Mesenchymal stem cell (in vitro differentiated cells and primary cell): ENCODE measurements around the gene MCCD1.

ENCODE experiments used
- DNase-seq: peaks from one replicate; pipeline ENCODE4 v3.0.0-alpha.2; 2013
- H2AFZ ChIP-seq: one replicate; pipeline ENCODE4 v1.6.1; 2013; ENCODE audit warnings: low read depth, mild to moderate bottlenecking, control low read depth, inconsistent platforms, low read length, moderate library complexity
- H2AK5ac ChIP-seq: 2 replicates; pipeline ENCODE4 v1.6.1; 2013; ENCODE audit warnings: low read length, moderate library complexity, mild to moderate bottlenecking, inconsistent platforms; ENCODE audit not compliant: severe bottlenecking
- H2BK120ac ChIP-seq: one replicate; pipeline ENCODE4 v1.6.1; 2013; ENCODE audit warnings: low read depth, mild to moderate bottlenecking, inconsistent platforms, low read length, moderate library complexity
- H2BK12ac ChIP-seq, 2 experiments: one replicate each; pipeline ENCODE4 v1.6.1; 2013; ENCODE audit warnings: inconsistent platforms in 2 of 2, low read length in 2 of 2, mild to moderate bottlenecking in 2 of 2, moderate library complexity in 2 of 2, control low read depth in 1 of 2
- H2BK15ac ChIP-seq: one replicate; pipeline ENCODE4 v1.6.1; 2013; ENCODE audit warnings: mild to moderate bottlenecking, low read depth, inconsistent platforms; ENCODE audit not compliant: poor library complexity, severe bottlenecking
- H2BK5ac ChIP-seq: 2 replicates; pipeline ENCODE4 v1.6.1; 2013; ENCODE audit warnings: low read depth, mild to moderate bottlenecking, low read length, control low read depth, inconsistent platforms; ENCODE audit not compliant: poor library complexity, severe bottlenecking
- H3K14ac ChIP-seq, 2 experiments: one replicate each; pipeline ENCODE4 v1.6.1; 2013; ENCODE audit warnings: inconsistent platforms in 2 of 2, low read length in 2 of 2, control low read depth in 1 of 2, mild to moderate bottlenecking in 1 of 2, moderate library complexity in 1 of 2
- H3K18ac ChIP-seq, 2 experiments: one replicate each; pipeline ENCODE4 v1.6.1; 2013; ENCODE audit warnings: inconsistent platforms in 2 of 2, low read length in 2 of 2, control low read depth in 1 of 2, low read depth in 1 of 2, mild to moderate bottlenecking in 1 of 2
- H3K23ac ChIP-seq, 2 experiments: one replicate each; pipeline ENCODE4 v1.6.1; 2013; ENCODE audit warnings: inconsistent platforms in 2 of 2, low read length in 2 of 2, mild to moderate bottlenecking in 2 of 2, moderate library complexity in 2 of 2, control low read depth in 1 of 2
- H3K27ac ChIP-seq: 2 replicates; pipeline ENCODE4 v1.5.1; 2013; ENCODE audit warnings: mild to moderate bottlenecking, moderate library complexity, low read length, control low read depth, inconsistent platforms; ENCODE audit not compliant: poor library complexity, severe bottlenecking
- H3K27me3 ChIP-seq, 2 experiments: 2 replicates each; pipeline versions ENCODE4 v1.6.1 to v1.7.0; 2013; ENCODE audit warnings: low read length in 2 of 2, mild to moderate bottlenecking in 2 of 2, moderate library complexity in 2 of 2, control low read depth in 1 of 2, inconsistent platforms in 1 of 2; ENCODE audit not compliant: control insufficient read depth in 1 of 2, insufficient read depth in 1 of 2
- H3K36me3 ChIP-seq, 2 experiments: 2 replicates each; pipeline versions ENCODE4 v1.6.1 to v1.7.0; 2013; ENCODE audit warnings: low read length in 2 of 2, control low read depth in 1 of 2, inconsistent platforms in 1 of 2, low read depth in 1 of 2, mild to moderate bottlenecking in 1 of 2; ENCODE audit not compliant: insufficient read depth in 2 of 2, control insufficient read depth in 1 of 2
- H3K4ac ChIP-seq, 2 experiments: one replicate each; pipeline ENCODE4 v1.6.1; 2013; ENCODE audit warnings: inconsistent platforms in 2 of 2, low read length in 2 of 2, mild to moderate bottlenecking in 2 of 2, moderate library complexity in 2 of 2, control low read depth in 1 of 2, low read depth in 1 of 2
- H3K4me1 ChIP-seq: 2 replicates; pipeline ENCODE4 v1.6.1; 2013; ENCODE audit warnings: low read depth, low read length, control low read depth; ENCODE audit not compliant: control insufficient read depth, insufficient read depth
- H3K4me2 ChIP-seq: 2 replicates; pipeline ENCODE4 v1.6.1; 2013; ENCODE audit warnings: low read length, mild to moderate bottlenecking, inconsistent platforms; ENCODE audit not compliant: poor library complexity, severe bottlenecking
- H3K4me3 ChIP-seq, 2 experiments: 2 replicates each; pipeline versions ENCODE4 v1.5.1 to v1.7.0; 2013; ENCODE audit warnings: low read length in 2 of 2, mild to moderate bottlenecking in 2 of 2, control low read depth in 1 of 2, low read depth in 1 of 2; ENCODE audit not compliant: insufficient read depth in 1 of 2
- H3K79me1 ChIP-seq: replicated peaks from 2 replicates; pipeline ENCODE4 v1.6.1; 2013; ENCODE audit warnings: mild to moderate bottlenecking, control low read depth, low read length, inconsistent platforms; ENCODE audit not compliant: poor library complexity, severe bottlenecking
- H3K9ac ChIP-seq: 2 replicates; pipeline ENCODE4 v1.7.0; 2013; ENCODE audit warnings: mild to moderate bottlenecking, low read length, moderate library complexity
- H3K9me3 ChIP-seq: 2 replicates; pipeline ENCODE4 v1.7.0; 2013; ENCODE audit warnings: mild to moderate bottlenecking, low read length; ENCODE audit not compliant: control insufficient read depth
- H4K8ac ChIP-seq: one replicate; pipeline ENCODE4 v1.6.1; 2013; ENCODE audit warnings: inconsistent platforms, mild to moderate bottlenecking, low read length, moderate library complexity
- H4K91ac ChIP-seq: one replicate; pipeline ENCODE4 v1.6.1; 2013; ENCODE audit warnings: mild to moderate bottlenecking, low read length, inconsistent platforms
- WGBS: methylation state at CpG from one replicate; pipeline ENCODE4 v1.1.7; 2013; ENCODE audit warnings: mixed read lengths; 5-methylcytosine and 5-hydroxymethylcytosine counted together

The MCCD1 gene

DNA sequence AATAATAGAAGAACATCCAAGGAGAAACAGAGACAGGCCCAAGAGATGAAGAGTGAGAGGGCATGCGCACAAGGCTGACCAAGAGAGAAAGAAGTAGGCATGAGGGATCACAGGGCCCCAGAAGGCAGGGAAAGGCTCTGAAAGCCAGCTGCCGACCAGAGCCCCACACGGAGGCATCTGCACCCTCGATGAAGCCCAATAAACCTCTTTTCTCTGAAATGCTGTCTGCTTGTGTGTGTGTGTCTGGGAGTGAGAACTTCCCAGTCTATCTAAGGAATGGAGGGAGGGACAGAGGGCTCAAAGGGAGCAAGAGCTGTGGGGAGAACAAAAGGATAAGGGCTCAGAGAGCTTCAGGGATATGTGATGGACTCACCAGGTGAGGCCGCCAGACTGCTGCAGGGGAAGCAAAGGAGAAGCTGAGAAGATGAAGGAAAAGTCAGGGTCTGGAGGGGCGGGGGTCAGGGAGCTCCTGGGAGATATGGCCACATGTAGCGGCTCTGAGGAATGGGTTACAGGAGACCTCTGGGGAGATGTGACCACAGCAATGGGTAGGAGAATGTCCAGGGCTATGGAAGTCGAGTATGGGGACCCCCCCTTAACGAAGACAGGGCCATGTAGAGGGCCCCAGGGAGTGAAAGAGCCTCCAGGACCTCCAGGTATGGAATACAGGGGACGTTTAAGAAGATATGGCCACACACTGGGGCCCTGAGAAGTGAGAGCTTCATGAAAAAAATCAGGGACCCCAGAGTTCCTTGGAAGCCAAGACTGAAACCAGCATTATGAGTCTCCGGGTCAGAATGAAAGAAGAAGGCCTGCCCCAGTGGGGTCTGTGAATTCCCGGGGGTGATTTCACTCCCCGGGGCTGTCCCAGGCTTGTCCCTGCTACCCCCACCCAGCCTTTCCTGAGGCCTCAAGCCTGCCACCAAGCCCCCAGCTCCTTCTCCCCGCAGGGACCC lies 45.6 kb downstream of the MCCD1 start:
- H3K4ac ChIP-seq = no peak overlapping the region
- H3K4me3 ChIP-seq = no peak overlapping the region
- no peak overlapping the region for H2AFZ ChIP-seq
- no peak overlapping the region for H3K18ac ChIP-seq
- H2BK5ac ChIP-seq = no peak overlapping the region
- peaks cover 0 to 10% of the 10 kb centered on the region in 2 experiments for H3K27me3 ChIP-seq
- no peak overlapping the region for H3K4me2 ChIP-seq
- no peaks in the 10 kb centered on the region for H3K79me1 ChIP-seq
- no peak overlapping the region for H2BK120ac ChIP-seq
- H3K9ac ChIP-seq = no peak overlapping the region
- H3K23ac ChIP-seq = no peak overlapping the region
- H2BK12ac ChIP-seq = no peak overlapping the region
- no peak for DNase-seq
- peaks cover 5% of the 10 kb centered on the region for H3K4me1 ChIP-seq
- H3K27ac ChIP-seq = no peak overlapping the region
- H4K8ac ChIP-seq = no peak overlapping the region
- H4K91ac ChIP-seq = no peak overlapping the region
- H3K9me3 ChIP-seq = no peaks in the 10 kb centered on the region
- no peak overlapping the region for H2AK5ac ChIP-seq
- no peak overlapping the region for H2BK15ac ChIP-seq
- WGBS = 91% methylated on average over 14 of the region's 14 CpGs
- no peak overlapping the region for H3K14ac ChIP-seq
- no peaks in the 10 kb centered on the region for H3K36me3 ChIP-seq

DNA sequence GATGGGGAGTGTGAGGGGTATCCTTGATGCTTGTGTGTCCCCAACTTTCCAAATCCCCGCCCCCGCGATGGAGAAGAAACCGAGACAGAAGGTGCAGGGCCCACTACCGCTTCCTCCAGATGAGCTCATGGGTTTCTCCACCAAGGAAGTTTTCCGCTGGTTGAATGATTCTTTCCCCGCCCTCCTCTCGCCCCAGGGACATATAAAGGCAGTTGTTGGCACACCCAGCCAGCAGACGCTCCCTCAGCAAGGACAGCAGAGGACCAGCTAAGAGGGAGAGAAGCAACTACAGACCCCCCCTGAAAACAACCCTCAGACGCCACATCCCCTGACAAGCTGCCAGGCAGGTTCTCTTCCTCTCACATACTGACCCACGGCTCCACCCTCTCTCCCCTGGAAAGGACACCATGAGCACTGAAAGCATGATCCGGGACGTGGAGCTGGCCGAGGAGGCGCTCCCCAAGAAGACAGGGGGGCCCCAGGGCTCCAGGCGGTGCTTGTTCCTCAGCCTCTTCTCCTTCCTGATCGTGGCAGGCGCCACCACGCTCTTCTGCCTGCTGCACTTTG lies 46.7 kb downstream of the MCCD1 start, which contains the start of gene TNF:
TSS of gene TNF (plus strand) at position 231 of the 567 bp plus-strand sequence. CDS start at position 408, 177 bp downstream.
- Histone ChIP-seq H3K79me1 (no peaks in the 10 kb centered on the region), H3K9me3 (no peaks in the 10 kb centered on the region), H3K27me3 (peaks cover 0 to 10% of the 10 kb centered on the region in 2 experiments), H2AFZ (no peak within 1 kb of the TSS), H2AK5ac (no peak within 1 kb of the TSS), H3K4me2 (no peak within 1 kb of the TSS), H4K91ac (peak within 1 kb of the TSS; percentile 11), H3K27ac (no peak within 1 kb of the TSS), H3K14ac (no peak within 1 kb of the TSS), H2BK5ac (no peak within 1 kb of the TSS), H3K4me3 (peak within 1 kb of the TSS in 1 of 2 experiments; percentile 71), H3K36me3 (no peaks in the 10 kb centered on the region), H2BK12ac (no peak within 1 kb of the TSS), H3K9ac (peak within 1 kb of the TSS; percentile 61), H2BK120ac (no peak within 1 kb of the TSS), H3K18ac (no peak within 1 kb of the TSS), H2BK15ac (no peak within 1 kb of the TSS), H3K4ac (no peak within 1 kb of the TSS), H4K8ac (no peak within 1 kb of the TSS), H3K23ac (no peak within 1 kb of the TSS), H3K4me1 (peaks cover 5% of the 10 kb centered on the region)
- no peak for DNase-seq
- 94% methylated on average over 17 of the region's 19 CpGs for WGBS

DNA sequence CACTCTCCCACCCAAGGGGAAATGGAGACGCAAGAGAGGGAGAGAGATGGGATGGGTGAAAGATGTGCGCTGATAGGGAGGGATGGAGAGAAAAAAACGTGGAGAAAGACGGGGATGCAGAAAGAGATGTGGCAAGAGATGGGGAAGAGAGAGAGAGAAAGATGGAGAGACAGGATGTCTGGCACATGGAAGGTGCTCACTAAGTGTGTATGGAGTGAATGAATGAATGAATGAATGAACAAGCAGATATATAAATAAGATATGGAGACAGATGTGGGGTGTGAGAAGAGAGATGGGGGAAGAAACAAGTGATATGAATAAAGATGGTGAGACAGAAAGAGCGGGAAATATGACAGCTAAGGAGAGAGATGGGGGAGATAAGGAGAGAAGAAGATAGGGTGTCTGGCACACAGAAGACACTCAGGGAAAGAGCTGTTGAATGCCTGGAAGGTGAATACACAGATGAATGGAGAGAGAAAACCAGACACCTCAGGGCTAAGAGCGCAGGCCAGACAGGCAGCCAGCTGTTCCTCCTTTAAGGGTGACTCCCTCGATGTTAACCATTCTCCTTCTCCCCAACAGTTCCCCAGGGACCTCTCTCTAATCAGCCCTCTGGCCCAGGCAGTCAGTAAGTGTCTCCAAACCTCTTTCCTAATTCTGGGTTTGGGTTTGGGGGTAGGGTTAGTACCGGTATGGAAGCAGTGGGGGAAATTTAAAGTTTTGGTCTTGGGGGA lies 47.4 kb downstream of the MCCD1 start:
- Histone ChIP-seq H3K18ac (no peak overlapping the region), H3K27me3 (peaks cover 0 to 10% of the 10 kb centered on the region in 2 experiments), H2BK12ac (no peak overlapping the region), H3K9me3 (no peaks in the 10 kb centered on the region), H3K79me1 (peaks cover 2% of the 10 kb centered on the region), H2AK5ac (no peak overlapping the region), H4K8ac (no peak overlapping the region), H3K9ac (peak overlapping the region; percentile 61), H2AFZ (no peak overlapping the region), H3K23ac (no peak overlapping the region), H3K27ac (no peak overlapping the region), H2BK120ac (no peak overlapping the region), H3K4me1 (peaks cover 9% of the 10 kb centered on the region), H3K4ac (no peak overlapping the region), H3K4me2 (no peak overlapping the region), H2BK15ac (no peak overlapping the region), H2BK5ac (no peak overlapping the region), H3K36me3 (no peaks in the 10 kb centered on the region), H4K91ac (no peak overlapping the region), H3K14ac (no peak overlapping the region), H3K4me3 (peak overlapping the region in 1 of 2 experiments; percentile 71)
- 88% methylated on average over 7 of the region's 8 CpGs for WGBS
- no peak for DNase-seq
